ENCODE data around the gene YES1. TPM values are rescaled to one million over a fixed set of nuclear protein-coding genes. Genes with fewer than 3 reads are reported as not detected.

The YES1 gene
- 41.1 TPM for total RNA-seq

GRCh38 chr18:811892-812375, at the start of gene YES1:
Gene YES1 (minus strand): TSS chr18:812242. CDS start chr18:756827, 55,415 bp downstream.

DNA sequence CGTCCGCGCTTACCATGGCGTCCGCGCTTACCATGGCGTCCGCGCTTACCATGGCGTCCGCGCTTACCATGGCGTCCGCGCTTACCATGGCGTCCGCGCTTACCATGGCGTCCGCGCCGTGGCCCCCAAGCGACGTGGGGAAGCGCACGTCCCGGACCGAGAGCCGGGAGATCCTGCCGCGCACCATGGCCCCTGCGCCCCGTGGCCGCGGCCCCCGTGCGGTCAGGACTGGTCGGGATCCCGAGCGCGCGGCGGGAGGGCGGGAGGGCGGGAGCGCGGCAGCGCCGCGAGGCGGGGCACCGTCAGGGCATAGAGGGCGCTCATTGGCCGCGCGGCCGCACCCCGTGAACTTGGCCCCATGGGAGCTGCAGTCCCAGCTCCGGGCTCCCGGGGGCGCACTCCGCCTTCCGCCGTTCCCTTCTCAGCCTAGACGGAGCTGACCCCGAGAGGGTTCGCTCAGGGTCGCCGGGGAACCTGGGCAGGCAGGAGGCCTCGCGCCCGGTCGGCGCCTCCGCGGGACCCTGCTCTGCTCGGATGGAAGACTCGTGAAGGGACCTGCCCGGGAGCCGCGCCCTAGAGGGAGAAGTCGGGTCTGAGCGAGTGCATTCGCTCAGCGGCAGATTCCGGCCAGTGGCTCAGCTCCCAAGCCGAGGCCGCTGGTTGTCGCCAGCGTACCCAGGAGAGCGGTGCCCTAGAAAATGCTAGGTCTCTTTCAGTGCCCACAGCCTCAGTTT, 99.5 kb downstream of the YES1 start, which contains the start of gene ENOSF1:
ENOSF1 (minus strand) TSS at position 230 of the 734 bp plus-strand sequence; CDS start at position 187, 43 bp downstream.

Small RNAs within 50 kb of the gene (small RNA-seq; reads per million reads assigned to genes)
- gene BOLA2P1 (ENCODE audit: low replicate concordance) (not detected), gene RNU1-109P (ENCODE audit: low replicate concordance) (not detected)

Other genes starting within 250 kb of the YES1 start
- gene CETN1, start 231.9 kb downstream of the YES1 start, total RNA-seq = not detected
- gene CLUL1, start 215.3 kb downstream of the YES1 start, total RNA-seq = 7.8 TPM
- gene TYMS, start 154.6 kb downstream of the YES1 start, total RNA-seq = 42.2 TPM
- gene ENOSF1, start 99.6 kb downstream of the YES1 start, total RNA-seq = 78.3 TPM
- 0.99 TPM for gene ADCYAP1, start 92.6 kb upstream of the YES1 start, total RNA-seq